Smooth muscle cell (in vitro differentiated cells): ENCODE results near the gene NOP16. TPM values are rescaled to one million over a fixed set of nuclear protein-coding genes. Genes with fewer than 3 reads are reported as not detected.

Experiments used
- DNase-seq: peaks from one replicate; lab custom pipeline; 2025; ENCODE audit not compliant: unreplicated experiment; lab: John Stamatoyannopoulos, UW
- H2AFZ ChIP-seq: fragments of 200-600 bp; sonication (generic); 2 replicates; pipeline ENCODE4 v1.6.0; 2016; ENCODE audit warnings: antibody characterized with exemption, low read depth, mild to moderate bottlenecking
- H3F3A ChIP-seq: fragments of 200-600 bp; sonication (generic); 2 replicates; pipeline ENCODE4 v1.6.0; 2017; ENCODE audit warnings: antibody characterized with exemption, low read depth
- H3K27ac ChIP-seq: fragments of 200-600 bp; sonication (generic); 2 replicates; pipeline ENCODE4 v1.5.1; 2016; ENCODE audit warnings: low read depth, mild to moderate bottlenecking
- H3K27me3 ChIP-seq: fragments of 200-600 bp; sonication (generic); 2 replicates; pipeline ENCODE4 v1.6.1; 2016; ENCODE audit warnings: low read depth, mild to moderate bottlenecking
- H3K36me3 ChIP-seq: fragments of 200-600 bp; sonication (generic); 2 replicates; pipeline ENCODE4 v1.5.1; 2016; ENCODE audit warnings: low read depth
- H3K4me1 ChIP-seq: fragments of 200-600 bp; sonication (generic); 2 replicates; pipeline ENCODE4 v1.5.1; 2016; ENCODE audit warnings: low read depth
- H3K4me2 ChIP-seq: fragments of 200-600 bp; sonication (generic); 2 replicates; pipeline ENCODE4 v1.6.0; 2016; ENCODE audit warnings: mild to moderate bottlenecking
- H3K4me3 ChIP-seq: fragments of 200-600 bp; sonication (generic); 2 replicates; pipeline ENCODE4 v1.5.1; 2016; ENCODE audit warnings: mild to moderate bottlenecking
- H3K79me2 ChIP-seq: fragments of 200-600 bp; sonication (generic); 2 replicates; pipeline ENCODE4 v1.6.0; 2016; ENCODE audit warnings: low read depth, mild to moderate bottlenecking
- H3K9ac ChIP-seq: fragments of 200-600 bp; sonication (generic); 2 replicates; pipeline ENCODE4 v1.6.0; 2016; ENCODE audit warnings: low read depth
- H3K9me3 ChIP-seq: fragments of 200-600 bp; sonication (generic); replicated peaks from 2 replicates; pipeline ENCODE4 v1.5.1; 2016; ENCODE audit warnings: low read depth
- H4K20me1 ChIP-seq: fragments of 200-600 bp; sonication (generic); 2 replicates; pipeline ENCODE4 v1.6.0; 2016; ENCODE audit warnings: low read depth
- WGBS: methylation state at CpG from one replicate; pipeline ENCODE4 v1.1.7; 2016; ENCODE audit warnings: low lambda C conversion rate; 5-methylcytosine and 5-hydroxymethylcytosine counted together
- polyA plus RNA-seq: library from polyadenylated mRNA; unstranded; fragments of >200 nt; fragmentation: Nextera tagmentation; extraction: Ambion mirVana; gene quantifications from 2 replicates; pipeline ENCODE4 v1.2.1, GENCODE V29; 2016
- total RNA-seq: library from RNA; depleted of rRNA; stranded (reverse); fragments of >200 nt; gene quantifications from 2 replicates; pipeline ENCODE4 v1.2.3, GENCODE V29; 2014
- TF ChIP-seq, protein P1 (sequence below): fragments of 200-600 bp; sonication (generic); IDR thresholded peaks from 2 replicates; pipeline ENCODE4 v1.5.1; 2017; ENCODE audit warnings: borderline replicate concordance, mild to moderate bottlenecking, antibody characterized with exemption; ENCODE audit not compliant: insufficient read depth, poor library complexity, severe bottlenecking

The NOP16 gene
- total and polyA plus RNA-seq, 2 experiments from 2014 or later, result 10.7 to 27.9 TPM

- 97% methylated on average over 16 of the region's 18 CpGs for WGBS
- Histone ChIP-seq H3K27ac (no peak overlapping the region), H3K9me3 (no peaks in the 10 kb centered on the region), H3K4me1 (no peaks in the 10 kb centered on the region), H3K4me2 (no peak overlapping the region), H3K79me2 (no peaks in the 10 kb centered on the region), H3K27me3 (no peaks in the 10 kb centered on the region), H3K9ac (no peak overlapping the region), H2AFZ (no peak overlapping the region), H4K20me1 (peaks cover 7% of the 10 kb centered on the region), H3F3A (no peaks in the 10 kb centered on the region), H3K4me3 (no peak overlapping the region), H3K36me3 (no peaks in the 10 kb centered on the region)
- TF ChIP-seq, protein P1, sequence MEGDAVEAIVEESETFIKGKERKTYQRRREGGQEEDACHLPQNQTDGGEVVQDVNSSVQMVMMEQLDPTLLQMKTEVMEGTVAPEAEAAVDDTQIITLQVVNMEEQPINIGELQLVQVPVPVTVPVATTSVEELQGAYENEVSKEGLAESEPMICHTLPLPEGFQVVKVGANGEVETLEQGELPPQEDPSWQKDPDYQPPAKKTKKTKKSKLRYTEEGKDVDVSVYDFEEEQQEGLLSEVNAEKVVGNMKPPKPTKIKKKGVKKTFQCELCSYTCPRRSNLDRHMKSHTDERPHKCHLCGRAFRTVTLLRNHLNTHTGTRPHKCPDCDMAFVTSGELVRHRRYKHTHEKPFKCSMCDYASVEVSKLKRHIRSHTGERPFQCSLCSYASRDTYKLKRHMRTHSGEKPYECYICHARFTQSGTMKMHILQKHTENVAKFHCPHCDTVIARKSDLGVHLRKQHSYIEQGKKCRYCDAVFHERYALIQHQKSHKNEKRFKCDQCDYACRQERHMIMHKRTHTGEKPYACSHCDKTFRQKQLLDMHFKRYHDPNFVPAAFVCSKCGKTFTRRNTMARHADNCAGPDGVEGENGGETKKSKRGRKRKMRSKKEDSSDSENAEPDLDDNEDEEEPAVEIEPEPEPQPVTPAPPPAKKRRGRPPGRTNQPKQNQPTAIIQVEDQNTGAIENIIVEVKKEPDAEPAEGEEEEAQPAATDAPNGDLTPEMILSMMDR, result no peak
- DNase-seq, result no peak
Measured at GRCh38 chr5:176397736-176398420, 9.5 kb upstream of the NOP16 start.

- no peak for DNase-seq
- no peaks in the 10 kb centered on the region for H3K79me2 ChIP-seq
- no peak overlapping the region for H3K27ac ChIP-seq
- peaks cover 4% of the 10 kb centered on the region for H4K20me1 ChIP-seq
- TF ChIP-seq, protein P1, result no peak
- 45% methylated on average over 6 of the region's 6 CpGs for WGBS
- H2AFZ ChIP-seq, result no peak overlapping the region
- no peaks in the 10 kb centered on the region for H3K27me3 ChIP-seq
- H3F3A ChIP-seq, result no peaks in the 10 kb centered on the region
- no peak overlapping the region for H3K4me3 ChIP-seq
- H3K9me3 ChIP-seq, result no peaks in the 10 kb centered on the region
- no peaks in the 10 kb centered on the region for H3K4me1 ChIP-seq
- H3K9ac ChIP-seq, result no peak overlapping the region
- H3K4me2 ChIP-seq, result no peak overlapping the region
- no peaks in the 10 kb centered on the region for H3K36me3 ChIP-seq
Measured at GRCh38 chr5:176396330-176396729, 7.9 kb upstream of the NOP16 start.

- TF ChIP-seq, protein P1, result no peak
- Histone ChIP-seq H3K27me3 (no peaks in the 10 kb centered on the region), H3F3A (no peaks in the 10 kb centered on the region), H3K4me2 (no peak overlapping the region), H3K27ac (no peak overlapping the region), H3K4me1 (no peaks in the 10 kb centered on the region), H3K9me3 (no peaks in the 10 kb centered on the region), H3K36me3 (no peaks in the 10 kb centered on the region), H2AFZ (no peak overlapping the region), H3K9ac (no peak overlapping the region), H4K20me1 (no peaks in the 10 kb centered on the region), H3K79me2 (no peaks in the 10 kb centered on the region), H3K4me3 (no peak overlapping the region)
- 92% methylated on average over 10 of the region's 11 CpGs for WGBS
- no peak for DNase-seq
Measured at GRCh38 chr5:176394881-176395675, 6.7 kb upstream of the NOP16 start.

- no peaks in the 10 kb centered on the region for H3K79me2 ChIP-seq
- H3K4me2 ChIP-seq, result no peak overlapping the region
- H2AFZ ChIP-seq, result no peak overlapping the region
- H3K27ac ChIP-seq, result no peak overlapping the region
- H3K9ac ChIP-seq, result no peak overlapping the region
- no peaks in the 10 kb centered on the region for H3F3A ChIP-seq
- no peaks in the 10 kb centered on the region for H3K36me3 ChIP-seq
- H3K27me3 ChIP-seq, result no peaks in the 10 kb centered on the region
- TF ChIP-seq, protein P1, result no peak
- peaks cover 3% of the 10 kb centered on the region for H3K4me1 ChIP-seq
- H3K9me3 ChIP-seq, result no peaks in the 10 kb centered on the region
- H4K20me1 ChIP-seq, result no peaks in the 10 kb centered on the region
- WGBS, result 92% methylated on average over 9 of the region's 9 CpGs
- no peak overlapping the region for H3K4me3 ChIP-seq
- DNase-seq, result no peak
Measured at GRCh38 chr5:176394096-176394495, 5.7 kb upstream of the NOP16 start.
